GM12892 (cell line): ENCODE data around the gene MLH3.

ENCODE experiments used
- DNase-seq: peaks from one replicate; pipeline ENCODE4 v3.0.0; 2011; ENCODE audit not compliant: insufficient read length
- FAIRE-seq: peaks from 2 replicates; lab custom pipeline; 2011; peaks lifted over from hg19 to GRCh38; lab: Jason Lieb, UNC
- POLR2A ChIP-seq: IDR thresholded peaks from 2 replicates; pipeline ENCODE4 v1.6.1; 2011; ENCODE audit warnings: low read depth, low read length, control low read depth
- POLR2AphosphoS5 ChIP-seq: IDR thresholded peaks from 2 replicates; pipeline ENCODE4 v1.6.1; 2011; ENCODE audit warnings: low read depth, low read length, control low read depth
- TAF1 ChIP-seq: IDR thresholded peaks from 2 replicates; pipeline ENCODE4 v1.6.1; 2011; ENCODE audit warnings: low read depth, mild to moderate bottlenecking, control low read depth, low read length, borderline replicate concordance

The MLH3 gene

DNA sequence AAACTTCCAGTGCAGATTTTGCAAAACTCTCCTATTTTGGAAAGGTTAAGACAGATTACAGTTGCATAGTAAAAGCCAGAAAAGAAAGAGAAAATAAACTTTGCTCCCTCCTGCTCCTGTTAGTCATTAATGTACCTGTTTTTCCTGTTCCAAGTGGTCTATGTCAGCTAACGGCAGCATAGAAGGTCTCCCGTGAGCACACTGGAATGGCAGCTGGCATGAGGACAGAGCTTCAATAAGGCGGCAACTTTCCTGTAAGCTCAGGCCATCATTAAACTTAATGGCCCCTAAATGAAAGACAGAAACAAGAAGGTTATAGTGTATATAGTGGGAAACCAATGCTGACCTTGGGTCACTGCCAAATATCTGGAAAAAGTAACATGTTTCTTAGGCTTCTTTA is 32.6 kb downstream of the MLH3 start:
- DNase-seq (no peak), FAIRE-seq (no peak)
- TF ChIP-seq TAF1: no peak
- TF ChIP-seq POLR2A: no peak
- TF ChIP-seq POLR2AphosphoS5: no peak

GRCh38 chr14:75016815-75017214 is 34.5 kb downstream of the MLH3 start:
- DNase-seq (no peak), FAIRE-seq (no peak)
- no peak for TF ChIP-seq POLR2A
- no peak for TF ChIP-seq POLR2AphosphoS5
- TF ChIP-seq TAF1: no peak

DNA sequence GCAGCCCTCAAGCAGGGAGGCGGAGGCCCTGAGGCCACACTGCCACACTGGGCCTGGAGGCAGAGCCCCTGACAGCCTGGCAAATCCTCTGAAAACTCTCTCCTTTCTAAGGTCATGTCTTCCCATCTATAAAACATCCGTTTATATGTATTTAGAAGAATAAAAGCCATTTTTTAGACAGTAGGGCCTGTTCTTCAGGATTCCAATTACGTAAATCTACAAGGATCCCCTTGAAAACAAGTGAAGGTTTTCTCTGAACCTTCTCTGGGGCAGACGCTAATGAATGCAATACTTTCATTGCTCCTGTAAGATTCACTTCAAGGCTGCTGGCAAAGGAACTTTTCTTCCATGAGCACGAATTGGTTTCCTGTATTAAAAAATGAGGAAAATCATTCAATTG is 35.8 kb downstream of the MLH3 start:
- FAIRE-seq: no peak
- DNase-seq: no peak
- TF ChIP-seq POLR2AphosphoS5: no peak

DNA sequence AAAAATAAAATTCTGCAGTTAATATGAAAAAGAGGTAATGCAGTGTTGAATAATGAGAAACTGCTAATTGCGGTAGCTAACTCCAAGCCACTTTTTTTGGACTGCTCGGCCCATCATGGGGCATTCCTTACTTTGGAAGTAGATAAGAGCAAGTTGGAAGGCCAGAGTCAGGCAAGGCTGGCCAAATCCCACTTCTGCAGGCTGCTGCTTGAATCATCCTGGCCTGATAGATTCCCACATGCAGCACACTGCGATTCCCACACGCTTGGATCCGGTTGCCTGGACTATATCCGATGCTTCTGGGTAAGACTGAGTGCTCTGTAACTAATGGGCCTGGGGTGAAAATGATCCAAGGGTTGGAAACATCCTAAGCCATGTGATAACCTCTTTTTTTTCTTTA is 38.0 kb downstream of the MLH3 start:
- no peak for FAIRE-seq

GRCh38 chr14:75011356-75011994 is 39.8 kb downstream of the MLH3 start:
- DNase-seq (no peak), FAIRE-seq (no peak)
- TF ChIP-seq POLR2A (no peak), TAF1 (no peak), POLR2AphosphoS5 (no peak)

More for the DNA sequence above, 38.0 kb downstream of the MLH3 start:
- DNase-seq: no peak
- no peak for TF ChIP-seq TAF1
- TF ChIP-seq POLR2A: no peak
- no peak for TF ChIP-seq POLR2AphosphoS5

DNA sequence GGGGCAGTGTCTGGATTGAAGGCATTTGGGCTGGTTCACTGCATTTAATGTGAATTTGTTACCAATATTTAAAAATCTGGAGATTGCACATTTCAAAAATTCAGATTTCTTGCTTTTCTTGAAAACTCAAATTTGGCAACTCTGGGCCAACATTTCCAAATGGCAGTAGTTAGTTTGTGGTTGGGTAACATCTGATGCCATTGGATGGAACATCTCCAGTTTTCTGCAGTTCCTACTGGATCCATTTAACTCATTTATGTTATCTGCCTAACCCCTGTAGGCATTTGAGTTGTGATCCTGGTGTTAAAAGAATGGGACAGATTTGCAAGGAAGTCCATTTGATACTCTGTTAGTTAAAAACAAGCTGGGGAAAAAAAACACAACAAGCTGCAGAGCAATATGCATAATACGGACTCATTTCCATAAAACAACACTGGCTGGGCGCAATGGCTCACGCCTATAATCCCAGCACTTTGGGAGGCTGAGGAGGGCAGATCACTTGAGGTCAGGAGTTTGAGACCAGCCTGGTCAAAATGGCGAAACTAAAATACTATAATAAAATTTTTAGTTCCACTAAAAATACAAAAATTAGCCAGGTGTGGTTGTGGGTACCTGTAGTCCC is 40.7 kb downstream of the MLH3 start:
- no peak for FAIRE-seq
- DNase-seq: no peak
- TF ChIP-seq TAF1: no peak
- no peak for TF ChIP-seq POLR2A
- no peak for TF ChIP-seq POLR2AphosphoS5

DNA sequence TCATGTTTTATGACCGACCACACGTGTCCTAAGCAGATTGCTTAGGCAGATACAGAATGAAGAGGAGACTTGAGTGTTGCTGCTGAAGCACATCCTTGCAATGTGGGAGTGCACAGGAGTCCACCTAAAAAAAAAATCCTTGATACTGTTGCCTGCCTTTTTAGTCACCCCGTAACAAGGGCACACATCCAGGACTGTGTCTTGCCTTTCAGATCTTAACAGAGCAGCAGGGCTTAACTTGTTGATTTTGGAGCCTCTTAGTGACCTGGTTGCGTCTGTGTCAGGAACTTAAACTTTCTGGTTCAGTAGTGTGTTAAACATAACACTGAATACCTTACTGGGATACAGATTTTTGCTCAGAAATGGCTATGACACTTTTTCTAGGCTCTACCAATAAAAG is 42.1 kb downstream of the MLH3 start:
- FAIRE-seq (no peak), DNase-seq (no peak)
- no peak for TF ChIP-seq POLR2A
- no peak for TF ChIP-seq POLR2AphosphoS5
- TF ChIP-seq TAF1: no peak

GRCh38 chr14:75005357-75005756 is 45.9 kb downstream of the MLH3 start:
- FAIRE-seq: no peak
- no peak for DNase-seq
- no peak for TF ChIP-seq POLR2AphosphoS5
- no peak for TF ChIP-seq TAF1
- TF ChIP-seq POLR2A: no peak

GRCh38 chr14:75003250-75004027 is 47.8 kb downstream of the MLH3 start:
- DNase-seq (no peak), FAIRE-seq (no peak)
- no peak for TF ChIP-seq TAF1
- TF ChIP-seq POLR2AphosphoS5: peak; percentile 2; the same call in 1 of the 2 replicates

- DNase-seq: peak; percentile 87
- peak; percentile 99 for FAIRE-seq
- TF ChIP-seq POLR2AphosphoS5 (peak; percentile 74), POLR2A (peak; percentile 83; the same call in 1 of the 2 replicates), TAF1 (peak; percentile 58; the same call in 1 of the 2 replicates)
Measured at GRCh38 chr14:75002392-75003249, 48.6 kb downstream of the MLH3 start, which contains the start of gene EIF2B2. Gene EIF2B2 (plus strand): TSS chr14:75002921. CDS start chr14:75002991, 70 bp downstream.

DNA sequence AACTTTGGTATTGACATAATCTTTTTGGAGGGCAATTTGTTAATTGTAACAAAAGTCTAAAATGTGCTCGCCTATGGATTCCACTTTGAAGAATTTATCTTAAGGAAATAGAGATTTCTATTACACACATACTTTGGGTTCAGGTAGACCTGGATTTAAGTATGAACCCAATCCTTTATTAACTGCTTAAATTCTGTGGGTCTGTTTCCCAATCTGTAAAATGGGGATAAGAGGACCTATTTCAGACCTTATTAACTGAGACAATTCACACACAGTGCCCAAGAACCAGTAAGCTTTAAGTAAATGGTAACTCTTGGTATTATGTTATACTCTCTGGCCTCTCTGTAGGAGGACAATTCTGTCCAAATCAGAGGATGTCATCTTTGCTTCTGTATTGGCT is 49.4 kb downstream of the MLH3 start:
- DNase-seq (no peak), FAIRE-seq (no peak)
- TF ChIP-seq TAF1: no peak
- no peak for TF ChIP-seq POLR2AphosphoS5
- TF ChIP-seq POLR2A: no peak
